Measurements from ENCODE around the gene CARMIL3. TPM values are rescaled to one million over a fixed set of nuclear protein-coding genes. Genes with fewer than 3 reads are reported as not detected.

The CARMIL3 gene
- total RNA-seq, 1 experiment from 2014 or later = 0.71 TPM

- TF ChIP-seq CTCF (IDR thresholded peaks at IDR 0.05 in 2 of 3, conservative IDR thresholded peaks at IDR 0.05 in 1 of 3; ENCODE audit: borderline replicate concordance in 1 of 3, insufficient read depth in 1 of 3, low read depth in 2 of 3, low read length in 2 of 3) = no peak
- no peak for TF ChIP-seq TCF7L2 (IDR thresholded peaks at IDR 0.05; ENCODE audit: borderline replicate concordance, extremely low read depth, insufficient read depth, insufficient read length)
- TF ChIP-seq YY1 (IDR thresholded peaks at IDR 0.05; ENCODE audit: extremely low read depth, insufficient replicate concordance, low read depth, low read length) = no peak
- no peak for TF ChIP-seq SRF (IDR thresholded peaks at IDR 0.05; ENCODE audit: low read depth)
- TF ChIP-seq CBX3 (IDR thresholded peaks at IDR 0.05; ENCODE audit: low read depth) = no peak
- no peak for TF ChIP-seq ATF3 (IDR thresholded peaks at IDR 0.05)
Measured at GRCh38 chr14:24100197-24100981, 48.6 kb downstream of the CARMIL3 start (continued).

- H3K79me2 ChIP-seq (ENCODE audit: insufficient read depth, low read length) = no peaks in the 10 kb centered on the region
Measured at GRCh38 chr14:24100982-24101494, 49.2 kb downstream of the CARMIL3 start.

More at GRCh38 chr14:24100982-24101494, 49.2 kb downstream of the CARMIL3 start:
- no peak for ATAC-seq
- H3K27me3 ChIP-seq (ENCODE audit: insufficient read depth, low read length) = no peaks in the 10 kb centered on the region
- peaks cover 0 to 5% of the 10 kb centered on the region in 2 experiments; a peak in 1 of 4 replicates for H3K9me3 ChIP-seq (ENCODE audit: control insufficient read depth in 1 of 2, insufficient read depth in 1 of 2, low read depth in 1 of 2, low read length in 2 of 2)
- TF ChIP-seq FOSL1 (IDR thresholded peaks at IDR 0.05; ENCODE audit: low read depth) (no peak), TCF7L2 (IDR thresholded peaks at IDR 0.05; ENCODE audit: borderline replicate concordance, extremely low read depth, insufficient read depth, insufficient read length) (no peak), SRF (IDR thresholded peaks at IDR 0.05; ENCODE audit: low read depth) (no peak), POLR2AphosphoS5 (IDR thresholded peaks at IDR 0.05; ENCODE audit: low read depth, low read length) (no peak), CTCF (IDR thresholded peaks at IDR 0.05 in 2 of 3, conservative IDR thresholded peaks at IDR 0.05 in 1 of 3; ENCODE audit: borderline replicate concordance in 1 of 3, insufficient read depth in 1 of 3, low read depth in 2 of 3, low read length in 2 of 3) (no peak), MAX (IDR thresholded peaks at IDR 0.05) (no peak), JUND (IDR thresholded peaks at IDR 0.05) (no peak), SP1 (IDR thresholded peaks at IDR 0.05; ENCODE audit: low read depth) (no peak), YY1 (IDR thresholded peaks at IDR 0.05; ENCODE audit: extremely low read depth, insufficient replicate concordance, low read depth, low read length) (no peak), EGR1 (IDR thresholded peaks at IDR 0.05; ENCODE audit: low read depth) (no peak), CBX3 (IDR thresholded peaks at IDR 0.05; ENCODE audit: low read depth) (no peak), SIN3A (IDR thresholded peaks at IDR 0.05; ENCODE audit: low read depth) (no peak)
- POLR2A ChIA-PET = interaction anchor here (0.6 to 1.3 kb wide), 2 partner anchors 9 to 26 kb away, joined by 3 read pairs; no protein-coding TSS in a partner anchor
- no peak overlapping the region for H3K4me2 ChIP-seq (ENCODE audit: low read length)
- RAD21 ChIA-PET (ENCODE audit: low non-redundant PET in 1 of 2, low total read pairs in 2 of 2, uncharacterized antibody in 2 of 2, unreplicated experiment in 2 of 2) = no interaction called here
- no TSS peak for BruUV-seq (replicated peaks)
- DNase-seq (ENCODE audit: low read depth, low spot score) = no peak
- no peaks in the 10 kb centered on the region for H3K9me2 ChIP-seq (ENCODE audit: insufficient read depth)
- no peak overlapping the region for H2AFZ ChIP-seq (ENCODE audit: low read depth, low read length, poor library complexity, severe bottlenecking)
- H3K9ac ChIP-seq (ENCODE audit: low read length) = no peak overlapping the region
- no peaks in the 10 kb centered on the region for H3K36me3 ChIP-seq (ENCODE audit: control insufficient read depth in 1 of 2, insufficient read depth in 2 of 2, low read length in 2 of 2)
- no peak overlapping the region for H3K27ac ChIP-seq (ENCODE audit: low read depth, low read length)
- no peaks in the 10 kb centered on the region for H3K4me1 ChIP-seq (ENCODE audit: control insufficient read depth in 1 of 2, insufficient read depth in 2 of 2, low read length in 2 of 2)
- CTCF ChIA-PET = no interaction called here
- no peak overlapping the region for H3K4me3 ChIP-seq (replicated peaks in 1 of 2; ENCODE audit: low read depth in 1 of 2, low read length in 2 of 2)
- intact Hi-C loops (cut with micrococcal nuclease) = no loop called here
- no peaks in the 10 kb centered on the region for H4K20me1 ChIP-seq (ENCODE audit: insufficient read depth)

Measured in HCT116 (cell line).